HCT116 (cell line): ENCODE data around the gene LPAR6. TPM values are rescaled to one million over a fixed set of nuclear protein-coding genes. Genes with fewer than 3 reads are reported as not detected.

Experiments used
- ATAC-seq: fragments of 200-7000 bp; cut with Tn5 transposase; 2 replicates; pipeline ENCODE4 v1.9.1; 2020; ENCODE audit warnings: mild to moderate bottlenecking, moderate library complexity
- BruUV-seq: library from RNA; stranded (reverse); fragments of 400-500 nt; replicated peaks from 2 replicates; lab custom pipeline; 2021; lab: Mats Ljungman, UMichigan
- CTCF ChIA-PET: fragments of 300-600 bp; sonication (Branson Sonifier 250); formaldehyde crosslinking; loops from one replicate; lab custom pipeline; 2021; ENCODE audit warnings: antibody characterized with exemption; lab: Charles Lee
- POLR2A ChIA-PET: fragments of 300-600, 350-600 bp; sonication (Branson Sonifier 250); formaldehyde crosslinking; loops from one replicate; lab custom pipeline; 2021; ENCODE audit warnings: antibody characterized with exemption; lab: Charles Lee
- RAD21 ChIA-PET, 2 experiments: fragments of 300-600 bp; sonication (Branson Sonifier 250); formaldehyde crosslinking; loops; one replicate each; lab custom pipeline; 2023; ENCODE audit warnings: low total read pairs in 2 of 2; ENCODE audit not compliant: uncharacterized antibody in 2 of 2, unreplicated experiment in 2 of 2, low non-redundant PET in 1 of 2; lab: Charles Lee
- DNase-seq: peaks from one replicate; pipeline ENCODE4 v3.0.0-alpha.2; 2010; ENCODE audit warnings: low read depth, low spot score
- H2AFZ ChIP-seq: fragments of 200-600 bp; shearing (Covaris generic), sonication (generic); 2 replicates; pipeline ENCODE4 v1.6.1; 2017; ENCODE audit warnings: low read depth, mixed run types, mixed read lengths, antibody characterized with exemption, low read length; ENCODE audit not compliant: poor library complexity, severe bottlenecking
- H3K27ac ChIP-seq: 2 replicates; pipeline ENCODE4 v1.5.1; 2012; ENCODE audit warnings: low read depth, low read length
- H3K27me3 ChIP-seq: fragments of 200-600 bp; sonication (generic); 2 replicates; pipeline ENCODE4 v1.6.1; 2016; ENCODE audit warnings: mixed run types, low read length, mixed read lengths; ENCODE audit not compliant: insufficient read depth
- H3K36me3 ChIP-seq, 2 experiments: fragments of 200-500 bp in 1 of 2; fragments of 200-600 bp in 1 of 2; sonication (Bioruptor generic) in 1 of 2; sonication (generic) in 1 of 2; 2 replicates each; pipeline versions ENCODE4 v1.5.1 to v1.6.1; 2014 to 2016; ENCODE audit warnings: low read length in 2 of 2, inconsistent platforms in 1 of 2, mixed read lengths in 1 of 2, mixed run types in 1 of 2; ENCODE audit not compliant: insufficient read depth in 2 of 2, control insufficient read depth in 1 of 2
- H3K4me1 ChIP-seq, 2 experiments: fragments of 200-600 bp in 1 of 2; sonication (generic) in 1 of 2; 2 replicates each; pipeline versions ENCODE4 v1.5.1 to v1.6.1; 2012 to 2017; ENCODE audit warnings: low read length in 2 of 2, inconsistent platforms in 1 of 2, mild to moderate bottlenecking in 1 of 2, mixed read lengths in 1 of 2, mixed run types in 1 of 2, moderate library complexity in 1 of 2; ENCODE audit not compliant: insufficient read depth in 2 of 2, control insufficient read depth in 1 of 2
- H3K4me2 ChIP-seq: fragments of 200-600 bp; sonication (generic); 2 replicates; pipeline ENCODE4 v1.6.1; 2017; ENCODE audit warnings: mixed run types, low read length, mixed read lengths
- H3K4me3 ChIP-seq, 2 experiments: fragments of 200-600 bp in 1 of 2; sonication (generic) in 1 of 2; replicated peaks in 1 of 2; 2 replicates each; pipeline ENCODE4 v1.5.1; 2011 to 2016; ENCODE audit warnings: low read length in 2 of 2, control low read depth in 1 of 2, low read depth in 1 of 2, mild to moderate bottlenecking in 1 of 2, mixed read lengths in 1 of 2, mixed run types in 1 of 2
- H3K79me2 ChIP-seq: fragments of 200-600 bp; sonication (generic); 2 replicates; pipeline ENCODE4 v1.6.1; 2017; ENCODE audit warnings: mild to moderate bottlenecking, mixed run types, low read length, moderate library complexity, mixed read lengths; ENCODE audit not compliant: insufficient read depth
- H3K9ac ChIP-seq: fragments of 200-600 bp; sonication (generic); 2 replicates; pipeline ENCODE4 v1.6.1; 2016; ENCODE audit warnings: low read length, mixed read lengths
- H3K9me2 ChIP-seq: fragments of 200-600 bp; sonication (generic), shearing (Covaris generic); 2 replicates; pipeline ENCODE4 v1.6.1; 2017; ENCODE audit warnings: mixed run types, mild to moderate bottlenecking, moderate library complexity; ENCODE audit not compliant: insufficient read depth
- H3K9me3 ChIP-seq, 2 experiments: fragments of 200-500 bp in 1 of 2; fragments of 200-600 bp in 1 of 2; sonication (Bioruptor generic) in 1 of 2; sonication (generic) in 1 of 2; 2 replicates each; pipeline ENCODE4 v1.6.1; 2014 to 2017; ENCODE audit warnings: low read length in 2 of 2, mixed read lengths in 2 of 2, inconsistent platforms in 1 of 2, low read depth in 1 of 2, mild to moderate bottlenecking in 1 of 2, mixed run types in 1 of 2, moderate library complexity in 1 of 2; ENCODE audit not compliant: control insufficient read depth in 1 of 2, insufficient read depth in 1 of 2
- H4K20me1 ChIP-seq: fragments of 200-600 bp; sonication (generic), shearing (Covaris generic); 2 replicates; pipeline ENCODE4 v1.6.1; 2017; ENCODE audit warnings: mixed run types, mild to moderate bottlenecking, moderate library complexity; ENCODE audit not compliant: insufficient read depth
- CEBPB ChIP-seq: IDR thresholded peaks from 2 replicates; pipeline ENCODE4 v1.6.1; 2012; ENCODE audit warnings: low read depth
- EGR1 ChIP-seq: IDR thresholded peaks from 2 replicates; pipeline ENCODE4 v1.6.1; 2012; ENCODE audit warnings: low read depth
- EZH2 ChIP-seq: fragments of 200-600 bp; sonication (generic); IDR thresholded peaks from 2 replicates; pipeline ENCODE4 v1.6.1; 2017; ENCODE audit warnings: antibody characterized with exemption, mixed run types
- EZH2phosphoT487 ChIP-seq: fragments of 200-600 bp; IDR thresholded peaks from 2 replicates; pipeline ENCODE4 v1.6.1; 2018; ENCODE audit warnings: antibody characterized with exemption, borderline replicate concordance
- JUND ChIP-seq: IDR thresholded peaks from 2 replicates; pipeline ENCODE4 v1.6.1; 2012
- RAD21 ChIP-seq: IDR thresholded peaks from 2 replicates; pipeline ENCODE4 v1.6.1; 2012; ENCODE audit warnings: low read depth, mild to moderate bottlenecking
- SIN3A ChIP-seq: IDR thresholded peaks from 2 replicates; pipeline ENCODE4 v1.6.1; 2012; ENCODE audit warnings: low read depth
- SRF ChIP-seq: IDR thresholded peaks from 2 replicates; pipeline ENCODE4 v1.6.1; 2012; ENCODE audit warnings: low read depth
- TCF7L2 ChIP-seq: IDR thresholded peaks from 2 replicates; pipeline ENCODE4 v1.7.0; 2011; ENCODE audit warnings: borderline replicate concordance, inconsistent platforms; ENCODE audit not compliant: insufficient read depth, insufficient read length; ENCODE audit errors: extremely low read depth
- ZFX ChIP-seq: fragments of 450-650 bp; IDR thresholded peaks from 2 replicates; pipeline ENCODE4 v1.6.1; 2017
- ZNF274 ChIP-seq: fragments of 200-500 bp; sonication (Bioruptor generic); IDR thresholded peaks from 2 replicates; pipeline ENCODE4 v1.6.1; 2014; ENCODE audit warnings: mild to moderate bottlenecking, low read depth, low read length, inconsistent platforms
- intact Hi-C: fragments of 100-400 bp; cut with micrococcal nuclease; formaldehyde crosslinking; loops from 2 replicates; pipeline ENCODE4 v1.10.0; 2022
- total RNA-seq: library from RNA; stranded (reverse); gene quantifications from one replicate; pipeline ENCODE4 v1.2.1, GENCODE V29; 2021; ENCODE audit not compliant: unreplicated experiment
- TF ChIP-seq, protein P1 (sequence below): IDR thresholded peaks from 2 replicates; pipeline ENCODE4 v1.6.1; 2012
- TF ChIP-seq, protein P2 (sequence below): IDR thresholded peaks from 2 replicates; pipeline ENCODE4 v1.6.1; 2011; ENCODE audit warnings: mild to moderate bottlenecking, low read length, moderate library complexity; ENCODE audit not compliant: insufficient replicate concordance; ENCODE audit errors: extremely low read depth
- TF ChIP-seq, protein P3 (sequence below): IDR thresholded peaks from 2 replicates; pipeline ENCODE4 v1.6.1; 2012

The LPAR6 gene
- total RNA-seq, 1 experiment from 2014 or later, result 0.12 TPM

DNA sequence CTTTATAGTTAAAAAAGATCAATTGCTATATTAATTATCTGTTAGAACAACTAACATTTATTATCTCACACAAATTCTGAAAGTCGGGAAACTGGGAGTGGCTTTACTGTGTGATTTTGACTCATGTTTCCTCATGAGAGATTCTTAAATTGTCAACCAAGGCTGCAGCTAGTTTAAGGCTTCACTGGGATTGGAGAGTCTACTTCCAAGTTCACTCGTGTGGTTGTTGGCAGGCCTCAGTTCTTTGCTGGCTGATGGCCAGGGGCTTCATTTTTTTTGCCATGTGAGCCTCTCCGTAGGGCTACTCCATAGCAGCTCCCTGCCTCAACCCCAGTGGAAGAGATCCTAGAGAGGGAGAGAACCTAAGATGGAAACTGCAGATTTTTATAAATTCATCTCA is 24.5 kb upstream of the LPAR6 start:
- no peak overlapping the region for H3K27ac ChIP-seq
- no peaks in the 10 kb centered on the region for H3K27me3 ChIP-seq
- H3K9me3 ChIP-seq, result no peaks in the 10 kb centered on the region
- ChIA-PET RAD21 (no interaction called here), CTCF (interaction anchor here (1.6 kb wide), 1 partner anchor 143 kb away, joined by 3 read pairs; no protein-coding TSS in a partner anchor), POLR2A (no interaction called here)
- DNase-seq (no peak), ATAC-seq (no peak)
- H4K20me1 ChIP-seq, result no peaks in the 10 kb centered on the region
- H3K36me3 ChIP-seq, result no peaks in the 10 kb centered on the region
- BruUV-seq, result no TSS peak
- H3K9me2 ChIP-seq, result no peaks in the 10 kb centered on the region
- no peaks in the 10 kb centered on the region for H3K79me2 ChIP-seq
- no peaks in the 10 kb centered on the region for H3K4me1 ChIP-seq
- no peak overlapping the region for H3K9ac ChIP-seq
- H3K4me2 ChIP-seq, result no peak overlapping the region
- H3K4me3 ChIP-seq, result no peak overlapping the region
- no peak overlapping the region for H2AFZ ChIP-seq
- intact Hi-C loops, result no loop called here
- TF ChIP-seq JUND (no peak), SIN3A (no peak)

- CTCF ChIA-PET, result interaction anchor here (1.6 kb wide), 1 partner anchor 143 kb away, joined by 3 read pairs; no protein-coding TSS in a partner anchor
- BruUV-seq, result no TSS peak
- no peaks in the 10 kb centered on the region for H3K9me3 ChIP-seq
- no peak overlapping the region for H2AFZ ChIP-seq
- no peaks in the 10 kb centered on the region for H4K20me1 ChIP-seq
- H3K79me2 ChIP-seq, result no peaks in the 10 kb centered on the region
- POLR2A ChIA-PET, result no interaction called here
- no peaks in the 10 kb centered on the region for H3K36me3 ChIP-seq
- RAD21 ChIA-PET, result no interaction called here
- TF ChIP-seq CEBPB (no peak), TCF7L2 (no peak), SRF (no peak), EGR1 (no peak), RAD21 (no peak), EZH2phosphoT487 (no peak), ZNF274 (no peak), ZFX (no peak), SIN3A (no peak), EZH2 (no peak), JUND (no peak)
- TF ChIP-seq, protein P1, sequence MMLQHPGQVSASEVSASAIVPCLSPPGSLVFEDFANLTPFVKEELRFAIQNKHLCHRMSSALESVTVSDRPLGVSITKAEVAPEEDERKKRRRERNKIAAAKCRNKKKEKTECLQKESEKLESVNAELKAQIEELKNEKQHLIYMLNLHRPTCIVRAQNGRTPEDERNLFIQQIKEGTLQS, result no peak
- TF ChIP-seq, protein P2, sequence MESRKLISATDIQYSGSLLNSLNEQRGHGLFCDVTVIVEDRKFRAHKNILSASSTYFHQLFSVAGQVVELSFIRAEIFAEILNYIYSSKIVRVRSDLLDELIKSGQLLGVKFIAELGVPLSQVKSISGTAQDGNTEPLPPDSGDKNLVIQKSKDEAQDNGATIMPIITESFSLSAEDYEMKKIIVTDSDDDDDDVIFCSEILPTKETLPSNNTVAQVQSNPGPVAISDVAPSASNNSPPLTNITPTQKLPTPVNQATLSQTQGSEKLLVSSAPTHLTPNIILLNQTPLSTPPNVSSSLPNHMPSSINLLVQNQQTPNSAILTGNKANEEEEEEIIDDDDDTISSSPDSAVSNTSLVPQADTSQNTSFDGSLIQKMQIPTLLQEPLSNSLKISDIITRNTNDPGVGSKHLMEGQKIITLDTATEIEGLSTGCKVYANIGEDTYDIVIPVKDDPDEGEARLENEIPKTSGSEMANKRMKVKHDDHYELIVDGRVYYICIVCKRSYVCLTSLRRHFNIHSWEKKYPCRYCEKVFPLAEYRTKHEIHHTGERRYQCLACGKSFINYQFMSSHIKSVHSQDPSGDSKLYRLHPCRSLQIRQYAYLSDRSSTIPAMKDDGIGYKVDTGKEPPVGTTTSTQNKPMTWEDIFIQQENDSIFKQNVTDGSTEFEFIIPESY, result no peak
- TF ChIP-seq, protein P3, sequence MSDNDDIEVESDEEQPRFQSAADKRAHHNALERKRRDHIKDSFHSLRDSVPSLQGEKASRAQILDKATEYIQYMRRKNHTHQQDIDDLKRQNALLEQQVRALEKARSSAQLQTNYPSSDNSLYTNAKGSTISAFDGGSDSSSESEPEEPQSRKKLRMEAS, result no peak
- H3K27ac ChIP-seq, result no peak overlapping the region
- H3K4me2 ChIP-seq, result no peak overlapping the region
- H3K27me3 ChIP-seq, result no peaks in the 10 kb centered on the region
- no peak overlapping the region for H3K4me3 ChIP-seq
- H3K9me2 ChIP-seq, result no peaks in the 10 kb centered on the region
- intact Hi-C loops, result no loop called here
- no peak overlapping the region for H3K9ac ChIP-seq
- ATAC-seq (no peak), DNase-seq (no peak)
- H3K4me1 ChIP-seq, result 0 out of 4 replicates have a peak, but pooled peaks cover 0 to 3% of the 10 kb centered on the region in 2 experiments
These were observed 23.9 kb upstream of the LPAR6 start for GRCh38 chr13:48436661-48437288.
